ENCODE measurements around the gene BRD1.

Gene BRD1

GRCh38 chr22:49724893-49725489 lies 102.7 kb downstream of the BRD1 start:
- peak; percentile 42 for DNase-seq

GRCh38 chr22:49724030-49724892 lies 103.4 kb downstream of the BRD1 start:
- no peak for DNase-seq

GRCh38 chr22:49723478-49724029 lies 104.1 kb downstream of the BRD1 start:
- DNase-seq = no peak
